GOT3 (cell line): ENCODE measurements around the gene LKAAEAR1.

Experiments used
- DNase-seq: peaks from one replicate; lab custom pipeline; 2025; ENCODE audit warnings: mixed read lengths; lab: John Stamatoyannopoulos, UW

LKAAEAR1 gene

DNA sequence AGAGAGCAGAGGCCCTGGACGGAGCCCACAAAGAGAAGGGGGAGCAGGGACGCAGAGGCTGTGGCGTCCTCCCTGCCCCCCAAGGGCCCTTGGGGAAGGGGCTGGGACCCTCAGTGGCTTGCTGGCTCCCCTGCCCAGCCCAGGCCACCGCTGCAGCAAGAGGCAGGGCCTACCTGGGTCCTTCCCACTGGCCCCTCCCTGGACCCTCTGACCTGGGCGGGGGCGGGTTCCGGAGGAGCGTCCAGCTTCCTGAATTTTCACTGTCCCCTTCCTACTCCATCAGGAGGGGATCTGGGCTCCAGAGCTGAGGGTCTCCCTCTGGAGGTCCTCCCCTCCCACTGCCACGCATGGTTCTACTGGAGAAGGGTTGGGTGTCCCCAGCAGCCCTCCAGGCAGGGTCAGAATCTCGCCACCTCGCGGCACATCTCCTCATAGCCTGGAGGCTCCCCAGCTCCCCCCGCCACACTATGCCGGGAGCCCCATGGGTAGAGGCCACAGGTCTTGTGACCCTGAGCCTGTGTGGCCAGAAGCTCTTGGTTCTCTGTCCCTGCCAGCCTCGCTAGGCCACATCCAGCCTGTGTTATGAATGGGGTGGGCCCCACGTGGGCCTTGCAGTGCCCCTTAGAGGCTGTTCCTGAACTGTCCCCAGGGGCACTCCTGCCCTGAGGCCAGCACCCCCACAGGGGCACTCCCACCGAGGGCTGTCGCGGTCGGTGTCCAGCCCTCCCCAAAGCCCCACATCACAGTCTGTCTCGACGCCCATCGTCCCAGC, 33.8 kb downstream of the LKAAEAR1 start:
- DNase-seq: no peak

DNA sequence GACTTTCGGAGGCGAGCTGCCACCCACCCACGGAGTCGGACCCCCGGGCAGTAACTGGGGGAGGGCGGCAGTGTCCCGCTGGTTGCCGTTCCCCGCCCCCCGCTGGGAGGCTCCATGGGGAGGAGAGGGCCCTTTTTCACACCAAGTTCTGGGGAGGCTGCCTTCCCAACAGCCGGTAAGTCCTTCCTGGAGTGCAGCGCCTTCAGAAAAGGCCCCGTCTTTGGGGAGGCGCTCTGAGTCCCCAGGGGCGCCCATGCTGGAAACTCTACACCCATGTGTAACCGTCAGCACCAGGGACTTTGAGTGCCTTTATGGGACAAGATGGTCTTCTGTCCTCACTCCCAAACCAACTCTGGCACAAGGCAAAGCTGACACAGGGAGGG, 34.3 kb downstream of the LKAAEAR1 start:
- no peak for DNase-seq

DNA sequence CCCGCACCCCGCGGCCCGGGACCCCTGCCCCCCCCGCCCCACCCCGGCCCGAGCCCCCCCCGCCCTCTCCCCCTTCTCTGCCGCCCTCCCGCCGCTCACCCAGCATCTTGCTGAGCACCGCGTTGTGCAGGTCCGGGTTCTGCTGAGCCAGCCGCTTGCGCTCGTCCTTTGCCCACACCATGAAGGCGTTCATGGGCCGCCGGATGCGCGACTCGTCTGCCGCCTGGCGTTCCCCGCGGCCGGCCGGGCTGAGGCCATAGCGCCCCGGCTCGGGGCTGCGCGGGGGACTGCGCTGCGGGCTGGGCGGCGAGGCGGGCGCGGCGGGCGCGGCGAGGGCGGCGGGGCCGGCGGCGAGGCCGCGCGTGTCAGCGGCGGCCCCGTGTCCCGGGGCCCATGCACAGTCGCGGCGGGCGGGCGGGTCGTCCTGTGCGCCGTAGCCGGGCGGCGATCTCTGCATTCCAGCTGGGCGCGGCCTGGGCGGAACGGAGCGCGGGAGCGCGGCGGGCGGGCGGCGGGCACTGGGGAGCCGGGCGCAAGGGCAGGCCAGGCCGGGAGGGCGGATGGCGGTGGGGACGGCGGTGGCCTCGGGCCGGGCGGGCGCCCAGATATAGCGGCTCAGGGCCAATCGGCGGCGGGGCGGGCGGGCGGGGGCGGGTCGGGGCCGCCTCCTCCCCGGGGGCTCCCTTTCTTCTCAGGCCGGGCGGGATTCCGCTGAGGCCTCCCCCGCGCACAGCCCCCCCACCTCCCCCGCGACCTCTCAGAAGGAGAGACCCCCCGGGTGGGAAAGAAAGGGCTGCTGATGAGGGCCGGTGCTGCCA, 34.9 kb downstream of the LKAAEAR1 start, which contains the start of gene SOX18:
Gene SOX18 (minus strand): TSS at position 580 of the 818 bp plus-strand sequence. CDS start 123 bp downstream, at position 457.
- DNase-seq: no peak

DNA sequence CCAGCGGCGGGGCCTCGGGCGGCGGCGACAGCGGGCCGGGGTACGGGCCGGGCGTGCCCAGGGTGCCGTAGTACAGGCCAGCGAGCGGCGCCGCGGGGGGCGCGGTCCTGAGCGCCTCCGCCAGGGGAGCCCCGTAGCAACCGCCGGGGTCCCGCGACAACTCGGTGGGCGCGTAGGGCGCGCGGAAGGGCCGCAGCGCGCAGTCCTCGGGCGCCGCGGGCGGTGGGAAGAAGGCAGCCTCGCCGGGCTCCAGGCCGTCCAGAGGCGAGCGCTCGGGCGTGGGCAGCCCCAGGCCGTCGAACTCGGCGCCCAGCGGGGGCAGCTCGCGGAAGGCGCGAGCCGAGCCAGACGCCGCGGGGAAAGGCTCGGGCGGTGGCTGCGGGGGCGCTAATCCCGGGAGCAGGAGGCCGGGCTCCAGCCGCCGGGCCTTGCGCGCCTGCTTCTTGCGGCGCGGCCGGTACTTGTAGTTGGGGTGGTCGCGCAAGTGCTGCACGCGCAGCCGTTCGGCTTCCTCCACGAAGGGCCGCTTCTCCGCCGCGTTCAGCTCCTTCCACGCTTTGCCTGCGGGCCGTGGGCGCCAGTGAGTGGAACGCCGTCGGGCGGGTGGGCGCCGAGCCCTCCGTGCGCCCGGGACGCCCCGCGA, 35.7 kb downstream of the LKAAEAR1 start:
- no peak for DNase-seq

DNA sequence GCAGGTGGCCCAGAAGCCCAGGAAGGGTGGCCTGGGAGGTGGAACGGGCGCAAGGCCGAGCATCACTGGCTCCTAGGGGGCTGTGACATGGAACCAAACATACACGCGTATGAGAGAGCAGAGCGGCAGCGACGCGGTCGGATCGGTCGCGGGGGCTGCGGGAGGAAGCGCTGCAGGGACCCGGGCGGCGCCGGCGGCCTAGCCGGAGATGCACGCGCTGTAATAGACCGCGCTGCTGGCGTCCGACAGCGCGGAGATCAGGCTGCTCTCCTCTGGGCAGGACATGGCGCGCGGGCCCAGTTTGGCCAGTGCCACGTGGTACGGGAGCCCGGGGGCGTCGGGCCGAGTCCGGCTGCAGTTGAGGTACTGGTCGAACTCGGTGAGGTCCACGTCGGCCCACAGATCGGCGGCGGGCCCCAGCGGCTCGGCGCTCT, 36.2 kb downstream of the LKAAEAR1 start:
- DNase-seq: no peak

DNA sequence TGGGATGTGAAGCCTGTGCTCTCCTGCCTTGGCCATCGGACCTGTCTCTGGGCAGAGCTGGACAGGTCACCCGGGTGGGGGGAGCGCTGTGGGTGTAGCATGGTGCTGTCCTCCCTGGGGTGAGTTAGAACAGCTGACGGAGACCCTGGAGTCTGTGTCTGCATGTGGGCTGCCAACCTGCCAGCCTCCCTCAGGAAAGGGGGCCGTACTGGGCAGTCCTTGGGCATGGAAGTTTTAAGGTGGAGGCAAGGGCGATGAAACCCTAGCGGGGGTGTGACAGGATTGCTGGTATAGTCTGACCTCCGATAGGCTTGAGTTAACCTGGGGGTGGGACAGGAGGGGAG, 37.2 kb downstream of the LKAAEAR1 start:
- no peak for DNase-seq

DNA sequence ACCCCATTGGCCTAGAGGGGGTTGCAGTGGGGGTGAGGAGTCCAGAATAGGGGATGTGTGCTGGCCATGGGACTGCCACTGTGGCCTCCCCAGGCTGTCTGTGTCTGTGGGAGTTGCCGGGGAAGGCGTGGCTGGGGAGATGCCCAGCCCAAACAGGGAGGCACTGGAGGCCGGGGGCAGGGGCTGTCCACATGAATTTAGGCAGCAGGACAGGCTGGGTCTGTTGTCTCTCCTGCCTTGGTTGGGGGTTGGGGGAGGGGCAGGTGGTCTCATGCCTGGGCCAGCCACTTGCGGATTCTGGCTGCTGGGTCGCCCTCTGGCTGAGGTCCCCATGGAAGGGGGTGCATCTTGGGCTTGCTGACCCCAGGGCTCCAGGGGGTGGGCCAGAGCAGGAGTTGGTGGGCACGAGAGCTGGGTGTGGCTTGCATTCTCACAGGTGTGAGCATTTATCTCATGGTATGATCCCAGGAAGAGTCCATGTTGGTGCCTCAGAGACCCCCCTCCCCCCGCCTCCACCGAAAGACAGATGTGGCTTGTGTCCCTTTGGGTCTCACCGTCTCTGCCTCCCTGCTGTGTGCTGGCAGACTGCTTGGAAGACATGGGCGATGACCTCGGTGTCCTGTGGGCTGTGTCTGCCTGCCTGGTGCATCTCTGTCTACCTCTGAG, 38.7 kb downstream of the LKAAEAR1 start:
- no peak for DNase-seq

DNA sequence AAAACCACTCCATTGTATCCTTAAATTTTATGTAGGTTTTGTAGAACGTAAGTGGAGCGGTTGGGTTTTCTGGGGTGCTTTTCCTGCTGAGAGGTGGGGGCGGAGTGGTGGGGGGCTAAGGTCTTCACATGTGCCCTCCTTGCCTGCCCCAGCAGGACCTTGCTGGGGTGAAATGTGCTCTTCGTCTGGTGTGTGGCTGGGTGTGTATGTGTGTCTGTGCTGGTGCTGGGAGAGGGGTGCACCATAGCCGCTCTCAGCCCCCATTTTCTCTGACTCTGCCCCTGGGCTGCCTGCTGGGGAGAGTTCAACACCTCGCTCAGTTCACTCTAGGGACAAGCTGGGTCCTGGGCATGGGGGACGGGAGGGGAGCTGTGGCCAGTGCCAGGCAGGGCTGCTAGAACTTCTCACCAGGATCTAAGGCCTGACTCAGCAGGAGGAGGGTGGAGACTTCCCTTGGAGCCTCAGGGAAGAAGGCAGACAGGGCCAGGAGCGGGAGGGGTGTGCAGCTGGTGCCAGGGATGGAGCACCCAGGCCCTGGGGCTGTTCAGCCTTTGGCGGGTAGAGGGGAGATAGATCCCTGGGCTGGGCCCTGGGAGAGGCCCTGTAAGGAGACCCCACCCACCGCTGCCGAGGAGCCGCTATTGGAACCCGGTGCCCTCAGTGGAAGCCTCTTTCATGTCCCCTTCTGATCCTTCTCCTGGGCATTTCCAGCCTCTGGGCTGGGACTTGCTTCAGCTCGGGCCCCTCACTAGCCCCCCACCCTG, 39.5 kb downstream of the LKAAEAR1 start:
- no peak for DNase-seq

DNA sequence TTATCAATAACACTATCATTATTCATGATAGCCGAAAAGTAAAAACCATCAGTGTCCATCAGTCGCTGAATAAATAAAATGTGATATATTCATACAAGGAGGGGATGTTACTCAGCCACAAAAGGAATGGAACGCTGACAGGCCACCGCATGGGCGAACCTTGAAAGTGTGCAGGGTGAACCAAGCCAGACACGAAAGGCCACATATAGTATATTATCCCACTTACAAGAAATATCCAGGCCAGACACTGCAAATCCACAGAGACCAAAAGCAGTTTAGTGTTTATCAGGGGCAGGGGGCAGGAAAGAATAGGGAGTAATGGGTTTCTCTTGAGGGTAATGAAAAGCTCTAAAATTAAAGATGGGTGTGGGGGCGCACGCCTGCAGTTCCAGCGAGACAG, 40.4 kb downstream of the LKAAEAR1 start:
- DNase-seq: no peak

DNA sequence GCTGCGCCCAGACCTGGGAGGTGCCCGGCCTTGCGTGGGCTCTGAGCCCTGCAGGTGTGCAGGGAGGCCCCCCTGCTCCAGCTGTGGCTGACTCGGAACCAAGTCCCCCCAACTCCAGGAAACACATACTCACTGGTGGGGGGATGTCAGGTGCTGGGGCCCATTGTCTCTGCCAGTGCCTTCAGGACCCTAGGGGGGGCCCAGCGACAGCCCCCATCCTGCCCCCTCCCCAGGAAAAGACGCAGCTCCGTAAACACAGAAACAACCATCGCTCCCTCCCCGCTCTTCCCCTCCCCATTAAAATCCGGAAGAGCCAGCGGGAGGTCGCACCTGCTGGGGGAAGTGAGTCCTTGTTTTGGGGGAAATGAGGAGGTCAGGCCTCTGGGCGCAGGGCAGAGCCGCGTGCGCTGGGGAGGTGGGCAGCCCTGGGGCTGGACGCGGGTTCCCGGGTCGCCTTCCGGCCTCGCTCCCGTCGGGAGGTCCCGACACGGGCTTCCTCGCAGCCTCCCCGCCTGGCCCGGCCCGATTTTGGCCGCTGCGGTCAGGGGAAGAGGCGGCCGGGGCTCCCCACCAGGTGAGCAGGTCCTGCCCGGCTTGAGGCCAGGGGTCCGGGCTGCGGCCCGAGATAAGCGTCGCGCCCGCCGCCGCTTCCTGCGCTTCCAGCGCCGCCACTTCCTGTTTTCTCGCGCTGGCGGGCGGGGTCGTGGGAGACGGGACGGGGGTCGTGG, 42.0 kb downstream of the LKAAEAR1 start:
- no peak for DNase-seq

DNA sequence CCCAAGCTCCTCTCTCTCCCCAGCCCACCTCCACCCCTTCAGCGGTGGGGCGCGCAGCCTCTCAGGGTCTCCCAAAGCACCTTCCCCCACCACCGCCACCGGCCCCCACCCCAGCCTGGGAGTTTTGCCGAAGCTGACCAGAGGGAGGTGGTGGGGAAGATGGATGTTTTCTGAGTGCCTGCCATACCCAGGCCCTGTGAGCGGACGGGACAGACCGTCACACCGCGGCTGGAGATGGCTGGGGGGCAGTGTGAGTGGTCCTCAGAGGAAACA, 42.5 kb downstream of the LKAAEAR1 start:
- DNase-seq: no peak

DNA sequence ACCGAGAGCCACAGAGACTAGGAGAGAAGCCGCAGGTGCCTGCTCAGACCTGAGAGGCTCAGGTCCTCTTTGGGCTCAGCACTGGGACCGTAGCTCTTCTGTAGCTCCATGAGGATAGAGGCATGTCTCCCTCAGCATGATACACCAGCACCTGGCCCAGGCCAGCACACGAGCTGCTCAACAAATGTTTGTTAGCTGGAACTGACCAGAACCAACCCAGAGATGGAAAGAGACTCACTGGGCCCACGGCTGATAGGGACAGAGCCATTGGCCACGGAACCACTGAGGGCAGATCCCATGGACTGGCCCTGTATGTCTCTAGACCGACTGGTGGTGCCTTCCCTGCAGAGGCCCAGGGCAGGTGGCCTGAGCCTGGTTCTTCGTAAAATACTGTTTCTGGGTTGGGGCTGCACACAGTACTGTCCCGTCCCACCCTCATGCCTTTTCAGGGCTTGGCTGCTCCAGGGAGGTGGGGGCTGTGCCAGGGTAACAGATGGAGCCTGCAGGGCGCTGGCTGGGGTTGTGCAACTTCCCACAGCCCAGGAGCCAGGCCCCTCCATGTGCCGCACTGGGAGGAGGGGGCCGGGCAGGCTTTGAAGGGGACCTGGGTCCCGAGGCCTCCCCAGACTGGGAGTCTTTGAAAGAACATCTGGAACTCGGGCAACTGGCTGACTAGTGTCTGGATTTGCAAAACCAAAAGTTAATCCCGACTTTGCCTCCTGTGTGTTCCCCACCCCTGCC, 43.0 kb downstream of the LKAAEAR1 start:
- DNase-seq: no peak

DNA sequence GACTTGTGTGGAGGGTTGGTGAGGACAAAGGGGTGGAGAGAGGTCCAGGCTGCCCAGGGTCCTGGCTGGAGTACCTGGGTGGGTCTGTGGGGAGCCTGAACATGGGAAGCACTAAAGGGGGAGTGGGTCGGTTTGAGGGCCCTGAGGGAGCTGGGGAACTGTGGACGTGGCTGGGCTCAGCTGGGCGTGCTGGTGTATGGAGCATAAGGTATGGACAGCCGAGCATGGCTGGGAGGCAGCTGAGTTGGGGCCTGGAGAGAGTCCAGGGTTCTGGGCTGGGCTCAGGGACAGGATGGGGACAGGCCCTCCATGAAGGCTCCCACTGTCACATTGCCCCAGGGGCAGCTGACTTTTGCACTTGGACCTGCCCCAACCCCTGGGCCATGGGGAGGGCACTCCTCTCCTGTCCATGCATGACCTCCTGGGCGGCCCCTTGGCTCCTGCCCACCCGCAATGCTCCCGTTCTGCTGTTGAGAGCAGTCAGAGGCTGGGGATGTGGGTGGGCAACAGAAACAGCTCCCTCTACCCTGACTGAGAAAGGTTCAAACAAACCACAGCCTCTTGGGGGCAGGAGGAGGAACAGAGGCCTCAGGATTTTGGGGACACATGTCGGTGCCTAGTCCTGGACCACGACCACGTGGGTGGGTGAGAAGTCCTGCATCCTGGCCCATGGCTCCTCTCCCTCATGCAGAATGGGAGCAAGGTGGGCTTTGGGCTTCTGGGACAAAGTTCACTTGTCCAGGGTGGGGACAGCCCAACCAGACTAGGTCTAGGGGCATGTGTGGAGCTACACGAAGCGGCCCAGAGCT, 43.8 kb downstream of the LKAAEAR1 start:
- DNase-seq: no peak

DNA sequence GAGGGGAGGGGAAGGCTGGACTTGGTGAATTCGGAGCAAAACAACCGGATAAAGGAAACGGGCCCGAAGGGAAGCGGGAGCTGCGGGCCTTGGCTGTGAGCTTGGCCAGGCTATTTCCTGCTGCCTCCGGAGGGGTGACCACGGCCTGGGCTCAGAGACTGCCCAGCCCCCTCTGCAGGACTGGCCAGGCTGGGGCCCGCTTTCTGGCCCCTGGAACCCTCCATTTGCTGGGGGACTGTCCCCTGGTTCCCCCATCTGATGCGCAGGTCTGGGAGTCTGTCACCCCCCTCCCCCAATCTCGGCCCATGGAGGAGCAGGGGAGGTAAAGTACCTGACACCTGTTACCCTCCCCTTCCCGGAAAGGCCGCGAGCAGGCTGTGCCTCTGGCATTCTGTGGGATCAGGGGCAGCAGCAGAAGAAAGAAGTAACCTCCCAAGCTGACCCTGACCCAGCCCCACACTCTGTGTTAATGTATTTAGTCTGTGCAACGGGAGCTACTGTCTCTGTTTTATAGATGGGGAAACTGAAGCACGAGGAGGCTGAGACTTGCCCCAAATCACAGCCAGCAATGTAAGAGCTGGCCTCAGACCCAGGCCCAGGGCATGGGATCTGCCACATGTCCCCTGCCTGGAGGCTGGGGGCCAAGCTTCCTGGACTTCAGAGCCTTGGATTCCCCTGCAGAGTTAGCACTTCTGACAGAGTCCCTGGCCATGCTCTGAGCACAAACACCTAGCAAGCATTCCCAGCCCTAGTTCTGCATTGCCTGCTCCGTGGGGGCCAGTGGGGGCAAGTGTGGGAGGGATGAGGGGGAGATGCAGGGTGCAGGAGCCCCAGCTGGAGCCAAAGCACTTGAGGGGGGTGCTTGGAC, 44.7 kb downstream of the LKAAEAR1 start:
- DNase-seq: no peak

DNA sequence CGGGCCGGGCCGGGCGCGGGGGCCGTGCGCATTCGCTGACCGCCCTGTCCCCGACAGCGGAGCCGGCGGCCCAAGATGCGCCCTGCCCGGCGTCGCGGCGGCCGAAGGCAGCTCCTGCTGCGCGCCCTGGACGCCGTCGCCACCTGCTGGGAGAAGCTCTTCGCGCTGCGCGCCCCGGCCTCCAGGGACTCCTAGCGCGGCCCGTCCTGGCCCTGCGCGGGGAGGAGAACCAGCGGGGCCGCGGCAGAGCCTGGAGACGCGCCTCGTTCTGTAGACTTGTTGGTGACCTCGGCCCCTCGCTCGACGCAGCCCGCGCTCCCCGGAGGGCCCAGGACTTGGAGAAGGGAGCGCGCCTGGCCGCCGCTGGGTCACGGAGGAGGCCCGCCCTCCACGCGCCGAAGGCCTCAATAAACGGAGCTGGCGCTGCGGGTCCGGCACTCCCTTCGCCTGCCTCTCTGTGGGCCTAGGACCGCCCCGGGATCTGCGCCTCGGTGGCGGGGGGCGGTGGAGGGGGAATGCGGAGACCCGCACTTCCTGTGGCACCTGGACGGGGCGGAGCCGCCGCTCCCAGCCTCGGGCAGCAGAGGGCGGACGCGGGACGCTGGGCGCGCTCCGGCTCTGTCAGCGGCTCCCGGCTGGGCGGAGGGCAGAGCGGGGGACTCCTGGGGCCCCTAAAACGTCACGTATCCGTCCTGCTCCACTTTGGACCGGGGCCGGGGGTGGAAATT, 45.5 kb downstream of the LKAAEAR1 start:
- no peak for DNase-seq

DNA sequence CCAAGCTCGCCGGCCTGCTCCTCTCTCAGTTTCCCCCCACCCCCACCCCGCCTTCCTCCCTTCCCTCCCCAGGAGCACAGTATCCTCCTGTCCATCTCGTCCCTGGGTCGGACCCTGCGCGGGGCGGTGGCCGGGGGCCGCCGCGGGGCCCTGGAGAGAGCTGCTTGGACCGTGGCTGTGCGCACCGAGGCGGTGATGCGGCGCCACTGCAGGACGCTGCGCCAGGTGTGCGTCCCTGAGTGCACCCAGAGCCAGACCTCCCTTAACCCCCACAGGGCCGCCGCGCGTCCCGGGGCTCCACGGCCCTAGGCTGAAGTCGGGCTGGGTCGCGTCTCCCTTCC, 46.0 kb downstream of the LKAAEAR1 start:
- DNase-seq: no peak

DNA sequence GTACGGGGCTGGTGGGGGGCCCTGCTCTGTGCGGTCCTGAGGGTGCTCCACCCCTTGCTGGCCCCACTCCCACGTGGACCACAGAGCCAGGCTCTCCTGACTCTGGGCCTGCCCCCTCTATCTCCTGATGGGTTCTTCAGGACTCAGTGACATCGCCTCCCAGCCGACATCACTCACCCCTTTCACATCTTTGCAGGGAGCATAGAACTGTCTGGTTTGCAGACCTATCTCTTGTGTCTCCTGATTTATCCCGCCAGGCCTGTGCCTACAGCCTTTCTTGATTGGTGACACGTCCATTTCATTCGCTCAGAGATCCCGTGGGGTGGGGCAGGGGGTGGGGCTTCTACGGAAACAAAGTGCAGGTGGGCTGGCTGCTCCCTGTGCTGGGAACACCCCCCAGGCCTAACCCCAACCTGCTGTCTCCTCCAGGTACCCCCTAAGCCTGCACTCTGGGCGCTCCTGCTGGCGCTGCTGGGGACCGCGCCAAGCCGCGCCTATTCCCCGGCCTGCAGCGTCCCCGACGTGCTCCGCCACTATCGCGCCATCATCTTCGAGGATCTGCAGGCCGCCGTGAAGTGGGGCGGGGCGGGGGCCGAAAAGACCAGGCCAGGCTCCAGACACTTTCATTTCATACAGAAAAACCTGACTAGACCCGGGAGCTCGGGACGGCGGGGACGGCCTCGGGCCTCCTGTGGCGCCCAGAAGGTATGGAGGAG, 46.5 kb downstream of the LKAAEAR1 start:
- no peak for DNase-seq

DNA sequence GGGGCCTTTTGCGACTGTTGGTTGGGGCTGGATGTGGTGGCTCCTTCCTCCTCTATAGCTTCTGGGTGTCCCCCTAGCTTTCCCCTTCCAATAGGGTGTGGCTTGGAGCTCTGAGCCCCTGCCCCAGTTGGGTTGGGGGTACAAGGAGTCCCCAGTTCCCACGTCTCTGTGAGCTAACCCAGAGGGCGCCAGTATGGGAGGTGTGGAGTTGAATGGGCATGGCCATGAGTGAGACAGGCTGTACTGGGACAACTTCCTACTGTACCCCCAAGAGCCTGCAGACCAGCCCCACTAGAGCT, 47.0 kb downstream of the LKAAEAR1 start:
- DNase-seq: no peak
